KBM-7 (cell line): Measurements from ENCODE around the gene ALS2CL.
"Not testable (repeated sequence)": the region's sequence is repeated elsewhere in the genome, so short reads cannot be mapped to it uniquely, and the experiment has no call there.

Source experiments
- DNase-seq: peaks from one replicate; pipeline ENCODE4 v3.0.0-alpha.2; 2015
- in situ Hi-C: fragments of 300-500 bp; cut with MboI; formaldehyde crosslinking; loops from 2 replicates; pipeline ENCODE4 v1.14.3; 2020; ENCODE audit warnings: low sequenced_read_pairs, low pct_unique_long_range_greater_than_20kb, mixed read lengths

The ALS2CL gene

DNA sequence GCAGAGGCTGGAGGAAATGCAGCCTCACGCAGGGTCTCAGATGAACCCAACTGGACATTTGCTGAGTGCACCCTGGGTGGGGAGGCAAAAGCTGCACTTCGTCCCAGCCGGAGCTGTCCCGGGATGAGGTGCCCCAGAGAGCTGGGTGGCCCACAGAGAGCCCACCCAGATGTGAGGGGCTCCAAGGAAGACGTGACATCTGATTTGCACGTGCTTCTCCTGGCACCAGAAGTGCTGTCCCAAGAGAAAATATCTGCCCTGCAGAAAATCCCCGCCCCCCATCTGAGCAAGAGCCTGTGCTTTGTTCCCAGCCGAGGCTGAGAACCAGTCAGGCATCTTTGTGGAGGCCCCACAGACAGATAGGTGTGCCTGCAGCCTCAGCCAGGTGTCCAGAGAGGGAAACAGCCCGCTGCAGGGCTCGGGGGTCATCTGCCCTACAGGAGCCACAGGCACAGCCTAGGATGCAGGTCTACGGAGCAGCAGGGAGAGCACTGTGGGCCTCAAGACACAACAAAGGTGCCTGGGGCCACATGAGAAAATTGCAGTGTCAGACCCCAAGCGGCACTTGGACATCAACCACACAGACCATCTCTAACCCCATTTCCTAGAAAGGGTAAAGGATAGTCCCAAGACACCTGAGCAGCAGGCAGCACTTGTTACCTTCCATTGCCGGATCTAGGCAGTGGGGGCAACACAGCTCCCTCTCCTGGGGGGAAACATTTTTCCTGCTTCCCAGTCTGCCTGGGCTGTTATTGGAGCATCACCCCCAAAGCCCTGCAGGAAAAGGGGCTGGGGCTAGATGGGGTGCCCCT, 13.5 kb upstream of the ALS2CL start:
- in situ Hi-C loops, result loop anchor here (25.0 kb wide), 1 partner anchor 655 kb away; no protein-coding TSS in a partner anchor
- DNase-seq, result no peak

DNA sequence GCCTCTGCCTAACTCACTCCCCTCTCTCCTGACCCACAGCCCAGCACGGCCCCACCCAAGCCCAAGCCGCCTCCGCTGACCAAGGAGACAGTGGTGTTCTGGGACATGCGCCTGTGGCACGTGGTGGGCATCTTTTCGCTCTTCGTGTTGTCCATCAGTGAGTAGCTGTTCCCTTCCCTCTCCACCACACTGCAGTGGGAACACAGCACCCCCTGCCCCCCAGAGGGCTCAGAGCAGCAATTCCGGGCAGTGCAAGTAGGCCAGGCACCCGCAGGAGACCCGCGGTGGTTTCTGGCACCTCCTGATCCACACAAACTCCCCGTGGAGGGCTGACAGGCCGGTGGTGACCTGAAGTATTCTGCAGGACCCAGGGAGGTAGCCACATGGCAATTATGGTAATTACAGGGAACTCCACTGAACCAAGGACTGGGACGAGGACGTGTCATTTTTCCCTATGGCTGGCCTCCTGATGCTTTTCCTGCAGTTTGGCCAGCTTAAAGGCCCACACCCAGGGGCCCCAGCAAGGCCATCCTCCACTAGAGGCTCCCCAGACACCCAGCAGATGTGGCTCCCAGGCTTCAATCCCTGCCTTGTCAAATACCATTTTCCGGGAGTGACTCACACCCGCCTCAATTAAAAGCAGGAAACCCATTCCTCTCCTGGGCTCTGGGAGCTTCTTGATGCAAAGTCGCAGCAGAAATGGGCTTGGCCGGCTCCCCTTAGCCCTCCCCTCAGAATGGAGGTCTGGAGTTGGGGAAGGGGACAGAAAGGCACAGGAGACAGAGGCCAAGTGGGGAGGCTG, 12.5 kb upstream of the ALS2CL start:
- in situ Hi-C loops, result loop anchor here (25.0 kb wide), 1 partner anchor 656 kb away; no protein-coding TSS in a partner anchor

DNA sequence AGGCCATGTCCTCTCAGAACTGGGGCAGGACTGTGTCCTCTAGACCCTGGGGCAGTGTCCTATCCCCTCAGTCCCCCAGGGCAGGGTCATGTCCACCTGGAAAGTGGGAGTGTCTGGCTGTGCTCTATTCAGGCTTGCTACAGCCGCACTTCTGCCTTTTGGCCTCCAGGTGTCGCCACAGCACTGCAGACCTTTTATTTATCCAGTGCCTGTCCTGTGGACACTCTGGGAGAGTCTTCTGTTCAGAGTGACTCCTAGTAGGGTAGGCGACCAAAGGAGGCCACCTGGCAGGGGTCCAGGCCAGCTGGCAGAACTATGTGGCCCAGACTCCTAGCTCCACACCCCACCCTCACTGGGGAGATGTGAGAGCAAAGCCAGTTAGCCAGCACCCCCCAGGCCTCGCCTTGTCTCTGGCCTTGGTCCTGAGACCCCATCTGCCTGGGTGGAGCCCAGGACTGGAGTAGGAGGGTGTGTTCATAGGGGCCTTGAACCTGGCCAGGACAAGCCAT, 11.6 kb upstream of the ALS2CL start:
- in situ Hi-C loops, result loop anchor here (25.0 kb wide), 1 partner anchor 657 kb away; no protein-coding TSS in a partner anchor
- DNase-seq, result peak; percentile 84

More for the DNA sequence above, 12.5 kb upstream of the ALS2CL start:
- DNase-seq, result no peak

DNA sequence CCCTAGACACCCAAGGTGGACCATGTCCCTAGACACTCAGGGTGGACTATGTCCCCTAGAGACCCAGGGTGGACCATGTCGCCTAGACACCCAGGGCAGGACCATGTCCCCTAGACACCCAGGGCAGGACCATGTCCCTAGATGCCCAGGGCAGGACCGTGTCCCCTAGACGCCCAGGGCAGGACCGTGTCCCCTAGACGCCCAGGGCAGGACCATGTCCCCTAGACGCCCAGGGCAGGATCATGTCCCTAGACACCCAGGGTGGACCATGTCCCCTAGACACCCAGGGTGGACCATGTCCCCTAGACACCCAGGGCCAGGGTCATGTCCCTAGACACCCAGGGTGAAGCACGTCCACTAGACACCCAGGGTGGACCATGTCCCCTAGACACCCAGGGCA, 10.9 kb upstream of the ALS2CL start:
- in situ Hi-C loops, result loop anchor here (25.0 kb wide), 1 partner anchor 658 kb away; no protein-coding TSS in a partner anchor
- DNase-seq, result not testable (repeated sequence)

DNA sequence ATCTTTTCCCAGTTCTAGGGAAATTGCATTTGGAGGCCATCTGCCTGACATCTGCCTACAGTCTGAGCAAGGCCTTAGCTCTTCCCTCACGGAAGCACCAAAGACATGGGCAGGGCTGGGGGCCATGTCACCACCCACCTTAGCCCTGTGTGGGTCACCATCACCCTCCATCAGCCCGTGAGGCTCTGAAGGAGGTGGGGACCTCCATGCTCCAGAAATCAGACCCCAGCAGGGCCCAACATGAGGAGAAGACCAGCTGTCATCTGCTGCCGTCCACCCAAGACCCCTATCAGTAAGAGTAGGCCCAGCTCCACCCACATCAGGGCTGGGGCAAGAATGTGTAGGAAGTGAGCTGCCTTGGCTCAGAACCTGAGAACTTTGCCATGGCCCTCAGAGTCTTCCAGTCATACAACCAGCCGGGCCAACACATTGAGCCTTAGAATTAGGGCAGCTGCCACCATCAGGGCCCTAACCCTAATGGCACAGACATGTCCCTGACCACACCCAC, 9.6 kb upstream of the ALS2CL start:
- in situ Hi-C loops, result loop anchor here (25.0 kb wide), 1 partner anchor 659 kb away; no protein-coding TSS in a partner anchor
- no peak for DNase-seq

DNA sequence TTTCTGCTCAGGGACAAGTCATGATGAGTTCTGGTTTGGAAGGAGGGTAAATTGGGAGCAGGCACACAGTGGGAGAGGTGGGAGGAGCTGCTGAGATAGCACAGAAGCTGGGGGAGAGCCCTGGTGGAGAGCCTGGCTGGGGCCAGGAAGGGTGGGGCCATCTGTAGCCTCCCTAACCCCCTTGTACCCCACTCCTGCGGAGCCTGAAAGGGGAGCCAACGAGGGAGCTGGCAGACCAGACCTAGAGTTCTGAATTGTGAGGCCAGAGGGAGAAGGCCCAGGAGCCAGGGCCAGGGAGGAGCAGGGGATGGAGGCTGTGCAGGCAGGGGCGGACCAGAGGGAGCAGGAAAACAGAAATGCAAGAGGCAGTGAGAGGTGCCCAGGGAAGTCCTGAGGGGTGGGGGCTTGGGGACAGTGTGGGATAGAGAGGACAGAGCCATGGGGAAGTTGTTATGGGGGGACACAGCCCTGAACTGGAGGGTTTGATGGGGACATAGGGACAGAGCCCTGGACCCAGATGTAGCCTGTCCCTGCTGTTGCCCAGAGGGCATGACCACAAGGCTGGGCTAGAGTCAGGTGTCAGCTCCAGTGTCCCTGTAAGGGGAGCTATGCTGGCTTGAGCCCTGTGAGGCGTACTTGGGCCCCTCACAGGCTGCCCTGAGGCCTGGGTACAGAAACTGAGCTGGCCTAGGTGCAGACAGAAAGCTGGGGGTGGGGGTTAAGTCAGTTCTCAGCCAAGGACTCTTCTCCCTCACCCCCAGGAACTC, 8.9 kb upstream of the ALS2CL start:
- DNase-seq, result no peak
- in situ Hi-C loops, result loop anchor here (25.0 kb wide), 1 partner anchor 660 kb away; no protein-coding TSS in a partner anchor

DNA sequence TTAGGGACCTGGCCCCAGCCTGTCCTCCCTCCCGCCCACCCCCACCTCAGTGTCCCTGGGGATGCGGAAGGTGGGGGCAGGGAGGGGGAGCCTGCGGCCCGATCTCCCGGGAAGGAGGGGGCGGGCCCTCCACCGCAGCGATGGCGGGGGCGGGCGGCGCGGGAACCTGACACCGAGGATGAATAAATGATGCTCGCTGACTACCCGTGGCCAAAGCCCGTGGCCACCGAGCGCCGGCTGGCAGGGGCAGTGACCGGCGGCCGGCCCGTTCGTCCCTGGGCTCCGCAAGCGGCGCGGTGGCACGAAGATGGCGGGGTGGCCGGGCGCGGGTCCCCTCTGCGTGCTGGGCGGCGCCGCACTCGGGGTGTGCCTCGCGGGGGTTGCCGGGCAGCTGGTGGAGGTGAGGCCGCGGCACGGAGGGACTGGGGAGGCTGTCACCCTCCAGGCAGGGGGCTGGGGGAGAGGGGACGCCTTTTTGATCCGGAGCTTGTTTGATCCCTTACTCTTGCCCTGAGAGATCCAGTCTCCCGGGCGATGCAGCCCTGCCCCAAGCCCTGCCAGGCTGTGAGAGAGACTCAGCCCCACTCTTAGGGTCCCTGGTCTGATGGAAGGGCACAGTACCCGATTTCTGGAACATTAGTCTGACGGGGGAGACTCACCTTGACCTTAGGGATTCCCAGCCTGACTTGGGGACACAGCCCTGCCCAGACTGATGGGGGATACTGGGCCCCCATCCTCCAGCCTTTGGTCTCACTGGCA, 7.9 kb upstream of the ALS2CL start, which contains the start of gene TMIE:
Gene TMIE (plus strand): TSS at position 212 of the 759 bp plus-strand sequence. CDS start 96 bp downstream, at position 308.
- in situ Hi-C loops, result loop anchor here (25.0 kb wide), 1 partner anchor 661 kb away; no protein-coding TSS in a partner anchor

DNA sequence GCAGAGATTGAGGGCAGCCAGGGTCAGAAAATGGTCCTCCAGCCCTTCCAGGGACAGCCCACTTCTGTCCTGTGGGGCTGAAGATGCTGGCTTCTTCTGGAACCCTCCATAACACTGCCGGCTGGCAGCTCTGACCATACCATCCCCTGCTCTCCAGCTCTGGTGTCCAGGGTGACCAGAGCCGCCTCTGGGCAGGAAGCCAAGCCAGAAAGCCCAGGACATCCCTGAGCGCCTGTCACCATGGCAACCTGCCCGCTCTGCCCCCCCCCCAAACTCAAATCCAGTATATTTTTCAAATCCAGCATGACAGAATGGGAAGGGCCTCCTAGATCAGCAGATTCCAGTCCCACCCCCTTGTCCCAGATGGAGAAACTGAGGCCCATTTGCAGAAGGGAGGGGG, 7.3 kb upstream of the ALS2CL start:
- in situ Hi-C loops, result loop anchor here (25.0 kb wide), 1 partner anchor 662 kb away; no protein-coding TSS in a partner anchor
- no peak for DNase-seq

More for the DNA sequence above, 7.9 kb upstream of the ALS2CL start, which contains the start of gene TMIE:
- no peak for DNase-seq

DNA sequence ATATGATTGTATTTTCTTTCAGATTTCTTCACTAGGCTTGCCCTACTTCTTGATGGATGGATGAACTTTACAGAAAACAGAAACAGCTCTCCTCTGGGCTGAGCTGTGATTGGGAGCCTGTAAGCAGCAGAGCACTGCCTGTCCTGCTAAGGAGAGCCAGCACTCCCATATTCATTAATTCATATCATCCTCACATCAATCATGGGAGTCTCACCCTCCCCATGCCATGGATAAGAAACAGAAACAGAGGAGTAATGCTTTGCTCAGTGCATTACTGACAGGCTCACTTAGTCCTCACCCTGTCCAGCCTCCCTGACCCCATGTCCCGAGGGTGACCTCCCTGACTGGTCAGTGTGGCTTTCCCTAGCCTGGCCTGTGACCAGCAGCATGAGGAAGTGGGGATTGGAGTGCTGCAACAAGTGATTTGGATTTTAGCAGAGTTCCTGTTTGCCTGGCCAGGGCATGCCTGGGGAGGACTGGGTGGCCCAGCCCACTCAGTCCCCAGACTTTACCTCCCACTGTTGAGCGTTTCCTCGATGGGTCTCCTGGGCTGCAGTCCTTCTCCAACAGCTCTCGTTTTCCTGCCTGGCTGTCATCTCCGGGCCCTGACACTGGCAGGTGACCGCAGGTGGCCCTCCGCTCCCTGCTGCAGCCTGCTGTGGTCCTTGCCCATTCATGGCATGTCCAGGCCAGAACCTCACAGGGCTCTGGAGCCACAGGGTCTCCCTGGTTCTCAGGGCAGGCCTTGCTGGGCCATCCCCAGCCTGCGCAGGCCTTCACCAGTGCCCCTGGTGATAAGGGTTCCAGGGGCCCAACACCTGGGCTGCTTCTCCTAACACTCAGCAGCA, 6.4 kb upstream of the ALS2CL start:
- in situ Hi-C loops, result loop anchor here (25.0 kb wide), 1 partner anchor 662 kb away; no protein-coding TSS in a partner anchor
- no peak for DNase-seq

DNA sequence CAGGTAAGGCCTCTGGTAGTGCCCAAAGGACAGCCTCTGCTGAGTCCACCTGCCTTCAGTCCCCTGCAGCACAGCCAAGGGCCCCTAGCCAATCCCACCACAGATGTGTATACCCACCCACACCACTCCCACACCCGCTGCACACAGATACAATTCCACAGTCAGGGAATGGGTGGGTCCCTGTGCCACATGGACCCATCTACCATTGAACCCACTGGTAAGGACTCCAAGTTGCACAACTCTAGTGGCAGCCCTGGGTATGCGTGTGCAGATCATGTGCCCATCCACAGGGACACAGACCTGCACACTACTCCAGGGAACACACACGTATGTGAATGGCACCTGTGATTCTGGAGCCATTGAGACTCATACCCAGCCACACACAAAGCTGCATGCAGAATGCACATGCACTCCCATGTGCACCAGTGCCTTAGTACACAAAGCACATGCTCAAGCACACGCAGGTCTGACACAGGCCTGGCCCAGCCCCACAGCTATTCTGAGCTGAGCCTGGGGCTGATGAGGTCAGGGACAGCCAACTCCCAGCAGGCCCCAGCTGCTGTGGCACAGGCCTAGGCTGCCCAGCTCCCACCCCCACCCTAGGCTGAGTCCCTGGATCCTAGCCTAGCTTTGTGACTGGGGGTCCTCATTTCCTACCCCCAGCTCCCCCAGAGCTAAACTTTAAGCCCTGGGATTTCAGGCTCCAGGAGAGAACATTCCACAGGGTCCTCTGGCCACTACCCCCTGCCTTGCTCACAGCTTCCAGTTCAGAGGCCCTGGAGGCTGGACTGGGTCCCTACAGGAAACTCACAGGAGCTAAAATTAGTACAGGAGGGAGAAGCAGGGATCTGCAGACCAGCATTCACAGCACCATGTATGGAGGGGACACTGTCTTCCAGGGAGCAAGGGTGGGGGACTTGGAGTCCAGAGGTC, 2.7 kb upstream of the ALS2CL start:
- DNase-seq, result no peak
- in situ Hi-C loops, result no loop called here

DNA sequence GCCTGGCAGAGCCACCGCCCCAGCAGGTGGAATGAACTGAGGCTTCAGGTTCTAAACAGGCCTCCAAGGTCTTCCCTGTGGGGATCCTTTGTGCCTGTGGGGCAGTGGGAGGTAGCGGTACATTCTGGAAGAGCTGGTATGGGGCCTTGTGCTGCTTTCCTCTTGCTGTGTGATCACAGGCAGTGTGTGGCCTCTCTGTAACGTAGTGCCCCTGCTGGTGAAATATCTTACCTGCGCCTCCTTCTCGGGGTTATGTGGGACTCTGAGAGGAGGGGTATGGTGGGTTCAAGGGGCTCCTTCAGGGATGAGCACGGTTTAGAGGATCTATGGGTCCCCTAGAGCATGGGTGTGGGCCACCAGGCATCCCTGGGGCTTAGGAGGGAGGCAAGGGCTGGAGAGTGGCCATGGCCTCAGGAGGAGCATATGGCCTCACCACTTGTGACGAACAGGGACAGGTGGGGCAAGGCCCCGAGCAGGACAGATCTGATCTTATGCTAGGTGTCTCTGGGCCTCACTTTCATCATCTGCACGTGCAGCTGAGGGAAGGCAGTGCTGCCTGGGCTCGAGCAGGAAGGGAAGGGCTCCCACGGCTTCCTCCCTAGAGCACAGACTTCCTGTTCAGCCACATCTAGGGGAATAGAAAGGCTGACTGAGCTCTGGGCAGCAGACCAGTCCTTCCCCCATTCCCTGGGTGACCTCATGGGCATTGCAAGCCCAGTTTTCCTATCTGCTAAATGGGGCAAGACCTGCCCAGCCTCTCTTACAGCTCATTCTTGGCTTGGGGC, 1.9 kb upstream of the ALS2CL start:
- DNase-seq, result peak; percentile 88
- in situ Hi-C loops, result no loop called here

DNA sequence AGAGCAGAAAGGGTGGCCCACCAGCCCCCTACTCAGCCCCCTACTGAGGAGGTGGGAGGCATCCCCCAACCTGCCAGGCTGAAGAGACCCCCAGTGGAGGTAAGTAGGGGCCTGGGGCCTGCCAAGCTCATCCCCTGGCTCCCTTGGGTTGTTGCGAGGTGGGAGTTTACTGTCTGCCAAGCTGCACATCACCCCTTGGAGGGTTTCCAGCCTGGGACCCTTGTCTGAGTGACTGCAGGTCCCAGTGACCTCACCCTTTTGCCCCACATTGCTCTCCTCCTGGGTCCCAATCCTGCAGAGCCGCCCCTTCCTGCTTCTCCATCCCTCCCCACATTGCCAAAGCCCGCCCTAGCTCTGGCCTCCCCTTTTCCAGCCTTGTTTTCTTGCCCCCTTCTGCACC, 1.0 kb upstream of the ALS2CL start:
- no peak for DNase-seq
- in situ Hi-C loops, result no loop called here

DNA sequence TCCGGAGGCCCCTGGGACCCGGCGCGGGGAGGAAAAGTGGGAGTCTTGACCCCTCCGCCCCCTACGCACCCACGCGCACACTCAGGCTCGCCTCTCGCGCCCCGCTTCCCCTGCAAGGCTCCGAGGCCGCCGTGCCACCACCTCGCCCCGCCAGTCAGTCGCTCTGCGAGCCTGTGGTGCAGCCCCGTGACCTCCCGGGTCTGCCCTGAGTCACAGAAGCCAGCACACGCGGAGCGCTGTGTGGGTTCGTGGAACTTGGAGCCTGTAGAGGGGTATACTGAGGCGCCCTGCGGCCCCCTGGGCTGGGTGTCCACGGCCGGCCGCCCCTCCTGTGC, 380 bp upstream of the ALS2CL start:
- in situ Hi-C loops, result no loop called here
- peak; percentile 37 for DNase-seq

DNA sequence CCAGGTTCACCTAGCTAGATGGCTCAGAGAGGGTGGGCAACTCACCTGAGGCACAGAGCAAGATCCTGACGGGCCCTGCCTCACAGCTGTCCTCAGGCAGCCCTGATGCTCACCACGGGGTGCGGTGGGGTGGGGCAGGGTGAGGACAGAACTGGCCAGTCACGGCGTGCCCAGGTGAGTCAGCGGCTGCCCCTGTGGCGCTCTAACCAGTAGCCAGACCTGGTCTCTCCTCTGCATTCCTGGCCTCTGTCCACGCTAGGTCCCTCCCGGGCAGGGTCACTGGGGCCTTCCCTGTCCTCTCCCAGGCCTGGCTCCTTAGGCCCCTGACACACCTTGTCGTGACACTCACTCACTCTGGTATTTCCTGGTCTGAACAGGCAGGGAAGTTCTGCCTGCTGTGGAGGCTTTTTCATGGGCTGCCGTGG, 901 bp downstream of the ALS2CL start:
- no peak for DNase-seq

DNA sequence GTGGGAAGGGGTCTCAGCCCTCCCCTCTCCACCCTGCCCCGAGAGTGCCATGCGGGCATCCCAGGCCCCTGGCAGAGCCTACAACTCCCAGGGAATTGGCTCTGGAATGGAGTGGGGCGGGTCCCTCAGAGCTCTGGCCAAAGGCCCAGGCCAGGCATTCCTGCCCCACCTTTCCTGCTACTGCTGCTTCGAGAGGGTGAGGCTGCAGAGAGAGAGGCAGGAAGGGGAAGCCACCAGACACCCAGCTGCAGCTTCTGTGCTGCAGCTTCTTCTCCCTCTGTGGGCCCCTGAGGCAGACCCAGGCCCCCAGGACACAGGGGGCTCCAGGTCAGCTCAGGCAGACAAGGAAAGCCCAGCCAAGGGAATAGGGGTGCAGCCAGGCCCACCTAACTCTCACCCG, 2.7 kb downstream of the ALS2CL start:
- in situ Hi-C loops, result no loop called here

More for the DNA sequence above, 901 bp downstream of the ALS2CL start:
- in situ Hi-C loops, result no loop called here

More for the DNA sequence above, 2.7 kb downstream of the ALS2CL start:
- no peak for DNase-seq
